HCT116 (cell line): ENCODE results near the gene DOP1B. TPM values are rescaled to one million over a fixed set of nuclear protein-coding genes. Genes with fewer than 3 reads are reported as not detected.

Experiments
- ATAC-seq: fragments of 200-7000 bp; cut with Tn5 transposase; 2 replicates; pipeline ENCODE4 v1.9.1; 2020; ENCODE audit warnings: mild to moderate bottlenecking, moderate library complexity
- BruUV-seq: library from RNA; stranded (reverse); fragments of 400-500 nt; replicated peaks from 2 replicates; lab custom pipeline; 2021; lab: Mats Ljungman, UMichigan
- CTCF ChIA-PET: fragments of 300-600 bp; sonication (Branson Sonifier 250); formaldehyde crosslinking; loops from one replicate; lab custom pipeline; 2021; ENCODE audit warnings: antibody characterized with exemption; lab: Charles Lee
- POLR2A ChIA-PET: fragments of 300-600, 350-600 bp; sonication (Branson Sonifier 250); formaldehyde crosslinking; loops from one replicate; lab custom pipeline; 2021; ENCODE audit warnings: antibody characterized with exemption; lab: Charles Lee
- RAD21 ChIA-PET, 2 experiments: fragments of 300-600 bp; sonication (Branson Sonifier 250); formaldehyde crosslinking; loops; one replicate each; lab custom pipeline; 2023; ENCODE audit warnings: low total read pairs in 2 of 2; ENCODE audit not compliant: uncharacterized antibody in 2 of 2, unreplicated experiment in 2 of 2, low non-redundant PET in 1 of 2; lab: Charles Lee
- DNase-seq: peaks from one replicate; pipeline ENCODE4 v3.0.0-alpha.2; 2010; ENCODE audit warnings: low read depth, low spot score
- H2AFZ ChIP-seq: fragments of 200-600 bp; shearing (Covaris generic), sonication (generic); 2 replicates; pipeline ENCODE4 v1.6.1; 2017; ENCODE audit warnings: low read depth, mixed run types, mixed read lengths, antibody characterized with exemption, low read length; ENCODE audit not compliant: poor library complexity, severe bottlenecking
- H3K27ac ChIP-seq: 2 replicates; pipeline ENCODE4 v1.5.1; 2012; ENCODE audit warnings: low read depth, low read length
- H3K27me3 ChIP-seq: fragments of 200-600 bp; sonication (generic); 2 replicates; pipeline ENCODE4 v1.6.1; 2016; ENCODE audit warnings: mixed run types, low read length, mixed read lengths; ENCODE audit not compliant: insufficient read depth
- H3K36me3 ChIP-seq, 2 experiments: fragments of 200-500 bp in 1 of 2; fragments of 200-600 bp in 1 of 2; sonication (Bioruptor generic) in 1 of 2; sonication (generic) in 1 of 2; 2 replicates each; pipeline versions ENCODE4 v1.5.1 to v1.6.1; 2014 to 2016; ENCODE audit warnings: low read length in 2 of 2, inconsistent platforms in 1 of 2, mixed read lengths in 1 of 2, mixed run types in 1 of 2; ENCODE audit not compliant: insufficient read depth in 2 of 2, control insufficient read depth in 1 of 2
- H3K4me1 ChIP-seq, 2 experiments: fragments of 200-600 bp in 1 of 2; sonication (generic) in 1 of 2; 2 replicates each; pipeline versions ENCODE4 v1.5.1 to v1.6.1; 2012 to 2017; ENCODE audit warnings: low read length in 2 of 2, inconsistent platforms in 1 of 2, mild to moderate bottlenecking in 1 of 2, mixed read lengths in 1 of 2, mixed run types in 1 of 2, moderate library complexity in 1 of 2; ENCODE audit not compliant: insufficient read depth in 2 of 2, control insufficient read depth in 1 of 2
- H3K4me2 ChIP-seq: fragments of 200-600 bp; sonication (generic); 2 replicates; pipeline ENCODE4 v1.6.1; 2017; ENCODE audit warnings: mixed run types, low read length, mixed read lengths
- H3K4me3 ChIP-seq, 2 experiments: fragments of 200-600 bp in 1 of 2; sonication (generic) in 1 of 2; replicated peaks in 1 of 2; 2 replicates each; pipeline ENCODE4 v1.5.1; 2011 to 2016; ENCODE audit warnings: low read length in 2 of 2, control low read depth in 1 of 2, low read depth in 1 of 2, mild to moderate bottlenecking in 1 of 2, mixed read lengths in 1 of 2, mixed run types in 1 of 2
- H3K79me2 ChIP-seq: fragments of 200-600 bp; sonication (generic); 2 replicates; pipeline ENCODE4 v1.6.1; 2017; ENCODE audit warnings: mild to moderate bottlenecking, mixed run types, low read length, moderate library complexity, mixed read lengths; ENCODE audit not compliant: insufficient read depth
- H3K9ac ChIP-seq: fragments of 200-600 bp; sonication (generic); 2 replicates; pipeline ENCODE4 v1.6.1; 2016; ENCODE audit warnings: low read length, mixed read lengths
- H3K9me2 ChIP-seq: fragments of 200-600 bp; sonication (generic), shearing (Covaris generic); 2 replicates; pipeline ENCODE4 v1.6.1; 2017; ENCODE audit warnings: mixed run types, mild to moderate bottlenecking, moderate library complexity; ENCODE audit not compliant: insufficient read depth
- H3K9me3 ChIP-seq, 2 experiments: fragments of 200-500 bp in 1 of 2; fragments of 200-600 bp in 1 of 2; sonication (Bioruptor generic) in 1 of 2; sonication (generic) in 1 of 2; 2 replicates each; pipeline ENCODE4 v1.6.1; 2014 to 2017; ENCODE audit warnings: low read length in 2 of 2, mixed read lengths in 2 of 2, inconsistent platforms in 1 of 2, low read depth in 1 of 2, mild to moderate bottlenecking in 1 of 2, mixed run types in 1 of 2, moderate library complexity in 1 of 2; ENCODE audit not compliant: control insufficient read depth in 1 of 2, insufficient read depth in 1 of 2
- H4K20me1 ChIP-seq: fragments of 200-600 bp; sonication (generic), shearing (Covaris generic); 2 replicates; pipeline ENCODE4 v1.6.1; 2017; ENCODE audit warnings: mixed run types, mild to moderate bottlenecking, moderate library complexity; ENCODE audit not compliant: insufficient read depth
- CBX3 ChIP-seq: IDR thresholded peaks from 2 replicates; pipeline ENCODE4 v1.6.1; 2012; ENCODE audit warnings: low read depth
- CEBPB ChIP-seq: IDR thresholded peaks from 2 replicates; pipeline ENCODE4 v1.6.1; 2012; ENCODE audit warnings: low read depth
- CTCF ChIP-seq, 3 experiments: fragments of 200-600 bp in 1 of 3; sonication (generic) in 1 of 3; IDR thresholded peaks in 2 of 3; conservative IDR thresholded peaks in 1 of 3; 2 replicates each; pipeline ENCODE4 v1.5.1; 2012 to 2017; ENCODE audit warnings: low read depth in 2 of 3, low read length in 2 of 3, antibody characterized with exemption in 1 of 3, borderline replicate concordance in 1 of 3, control low read depth in 1 of 3, mild to moderate bottlenecking in 1 of 3, mixed read lengths in 1 of 3, mixed run types in 1 of 3, moderate library complexity in 1 of 3; ENCODE audit not compliant: insufficient read depth in 1 of 3
- EGR1 ChIP-seq: IDR thresholded peaks from 2 replicates; pipeline ENCODE4 v1.6.1; 2012; ENCODE audit warnings: low read depth
- POLR2AphosphoS5 ChIP-seq: IDR thresholded peaks from 2 replicates; pipeline ENCODE4 v1.6.1; 2011; ENCODE audit warnings: mild to moderate bottlenecking, low read depth, low read length, moderate library complexity
- SIN3A ChIP-seq: IDR thresholded peaks from 2 replicates; pipeline ENCODE4 v1.6.1; 2012; ENCODE audit warnings: low read depth
- SP1 ChIP-seq: IDR thresholded peaks from 2 replicates; pipeline ENCODE4 v1.6.1; 2012; ENCODE audit warnings: low read depth
- SRF ChIP-seq: IDR thresholded peaks from 2 replicates; pipeline ENCODE4 v1.6.1; 2012; ENCODE audit warnings: low read depth
- TCF7L2 ChIP-seq: IDR thresholded peaks from 2 replicates; pipeline ENCODE4 v1.7.0; 2011; ENCODE audit warnings: borderline replicate concordance, inconsistent platforms; ENCODE audit not compliant: insufficient read depth, insufficient read length; ENCODE audit errors: extremely low read depth
- YY1 ChIP-seq: IDR thresholded peaks from 2 replicates; pipeline ENCODE4 v1.6.1; 2011; ENCODE audit warnings: low read length, low read depth, moderate library complexity, mild to moderate bottlenecking; ENCODE audit not compliant: insufficient replicate concordance; ENCODE audit errors: extremely low read depth
- ZFX ChIP-seq: fragments of 450-650 bp; IDR thresholded peaks from 2 replicates; pipeline ENCODE4 v1.6.1; 2017
- ZNF274 ChIP-seq: fragments of 200-500 bp; sonication (Bioruptor generic); IDR thresholded peaks from 2 replicates; pipeline ENCODE4 v1.6.1; 2014; ENCODE audit warnings: mild to moderate bottlenecking, low read depth, low read length, inconsistent platforms
- intact Hi-C: fragments of 100-400 bp; cut with micrococcal nuclease; formaldehyde crosslinking; loops from 2 replicates; pipeline ENCODE4 v1.10.0; 2022
- total RNA-seq: library from RNA; stranded (reverse); gene quantifications from one replicate; pipeline ENCODE4 v1.2.1, GENCODE V29; 2021; ENCODE audit not compliant: unreplicated experiment
- TF ChIP-seq, protein P1 (sequence below): IDR thresholded peaks from 2 replicates; pipeline ENCODE4 v1.6.1; 2012; ENCODE audit warnings: low read depth

DOP1B gene
- total RNA-seq, 1 experiment from 2014 or later: 15.4 TPM

DNA sequence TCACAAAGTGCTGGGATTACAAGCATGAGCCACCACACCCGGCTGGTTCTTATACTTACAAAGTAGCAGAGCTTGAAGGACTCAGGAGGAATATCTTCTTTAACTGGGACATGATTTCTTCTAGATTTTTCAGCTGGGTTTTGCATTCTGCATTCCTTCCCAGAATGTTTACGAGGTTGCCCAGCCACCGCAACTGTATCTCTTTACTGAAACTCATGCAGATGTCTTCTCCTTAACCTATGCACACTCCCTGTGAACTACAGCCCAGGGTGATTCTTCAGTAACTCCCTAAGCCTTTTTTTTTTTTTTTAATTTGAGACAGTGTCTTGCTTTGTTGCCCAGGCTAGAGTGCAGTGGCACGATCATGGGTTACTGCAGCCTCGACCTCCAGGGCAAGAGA is 8.7 kb upstream of the DOP1B start (continued):
- TF ChIP-seq, protein P1, sequence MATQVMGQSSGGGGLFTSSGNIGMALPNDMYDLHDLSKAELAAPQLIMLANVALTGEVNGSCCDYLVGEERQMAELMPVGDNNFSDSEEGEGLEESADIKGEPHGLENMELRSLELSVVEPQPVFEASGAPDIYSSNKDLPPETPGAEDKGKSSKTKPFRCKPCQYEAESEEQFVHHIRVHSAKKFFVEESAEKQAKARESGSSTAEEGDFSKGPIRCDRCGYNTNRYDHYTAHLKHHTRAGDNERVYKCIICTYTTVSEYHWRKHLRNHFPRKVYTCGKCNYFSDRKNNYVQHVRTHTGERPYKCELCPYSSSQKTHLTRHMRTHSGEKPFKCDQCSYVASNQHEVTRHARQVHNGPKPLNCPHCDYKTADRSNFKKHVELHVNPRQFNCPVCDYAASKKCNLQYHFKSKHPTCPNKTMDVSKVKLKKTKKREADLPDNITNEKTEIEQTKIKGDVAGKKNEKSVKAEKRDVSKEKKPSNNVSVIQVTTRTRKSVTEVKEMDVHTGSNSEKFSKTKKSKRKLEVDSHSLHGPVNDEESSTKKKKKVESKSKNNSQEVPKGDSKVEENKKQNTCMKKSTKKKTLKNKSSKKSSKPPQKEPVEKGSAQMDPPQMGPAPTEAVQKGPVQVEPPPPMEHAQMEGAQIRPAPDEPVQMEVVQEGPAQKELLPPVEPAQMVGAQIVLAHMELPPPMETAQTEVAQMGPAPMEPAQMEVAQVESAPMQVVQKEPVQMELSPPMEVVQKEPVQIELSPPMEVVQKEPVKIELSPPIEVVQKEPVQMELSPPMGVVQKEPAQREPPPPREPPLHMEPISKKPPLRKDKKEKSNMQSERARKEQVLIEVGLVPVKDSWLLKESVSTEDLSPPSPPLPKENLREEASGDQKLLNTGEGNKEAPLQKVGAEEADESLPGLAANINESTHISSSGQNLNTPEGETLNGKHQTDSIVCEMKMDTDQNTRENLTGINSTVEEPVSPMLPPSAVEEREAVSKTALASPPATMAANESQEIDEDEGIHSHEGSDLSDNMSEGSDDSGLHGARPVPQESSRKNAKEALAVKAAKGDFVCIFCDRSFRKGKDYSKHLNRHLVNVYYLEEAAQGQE: no peak

- RAD21 ChIA-PET: no interaction called here
- Histone ChIP-seq H3K79me2 (no peaks in the 10 kb centered on the region), H3K4me3 (no peak overlapping the region), H3K36me3 (no peaks in the 10 kb centered on the region), H2AFZ (no peak overlapping the region), H3K9ac (no peak overlapping the region), H4K20me1 (no peaks in the 10 kb centered on the region), H3K4me1 (peaks cover 4 to 12% of the 10 kb centered on the region in 2 experiments; a peak in 3 of 4 replicates), H3K4me2 (no peak overlapping the region), H3K9me2 (no peaks in the 10 kb centered on the region), H3K27ac (no peak overlapping the region), H3K27me3 (no peaks in the 10 kb centered on the region), H3K9me3 (no peaks in the 10 kb centered on the region)
- CTCF ChIA-PET: interaction anchor here (0.9 kb wide), 1 partner anchor 15 kb away, joined by 3 read pairs; no protein-coding TSS in a partner anchor
- TF ChIP-seq CEBPB (no peak), SRF (no peak), EGR1 (no peak), ZNF274 (no peak), TCF7L2 (no peak), POLR2AphosphoS5 (no peak), YY1 (no peak), CTCF (IDR thresholded peaks at IDR 0.05 in 2 of 3, conservative IDR thresholded peaks at IDR 0.05 in 1 of 3; ENCODE audit: borderline replicate concordance in 1 of 3, insufficient read depth in 1 of 3, low read depth in 2 of 3, low read length in 2 of 3) (no peak), SP1 (no peak), ZFX (no peak), SIN3A (no peak), CBX3 (no peak)
- intact Hi-C loops: no loop called here
- ATAC-seq (no peak), DNase-seq (no peak)
- BruUV-seq: no TSS peak
- POLR2A ChIA-PET: interaction anchor here (0.6 kb wide), 1 partner anchor 14 kb away, joined by 3 read pairs; no protein-coding TSS in a partner anchor
These were observed 7.7 kb upstream of the DOP1B start for GRCh38 chr21:36148886-36149285.
